Colonic mucosa (tissue), 4 donors: Measurements from ENCODE around the gene HIVEP3. TPM values are rescaled to one million over a fixed set of nuclear protein-coding genes. Genes with fewer than 3 reads are reported as not detected.

Experiments used
- DNase-seq: peaks from one replicate; pipeline ENCODE4 v3.0.0-alpha.2; 2020
- H3K27ac ChIP-seq: fragments of 200-600 bp; one replicate; pipeline ENCODE4 v1.8.0; 2021
- H3K27me3 ChIP-seq: fragments of 200-600 bp; one replicate; pipeline ENCODE4 v1.8.0; 2021
- H3K36me3 ChIP-seq: fragments of 200-600 bp; one replicate; pipeline ENCODE4 v1.8.0; 2021
- H3K4me1 ChIP-seq: fragments of 200-600 bp; one replicate; pipeline ENCODE4 v1.8.0; 2021; ENCODE audit warnings: mild to moderate bottlenecking
- H3K4me3 ChIP-seq: fragments of 200-600 bp; one replicate; pipeline ENCODE4 v1.8.0; 2021
- H3K9ac ChIP-seq, 2 donors: one replicate each; pipeline ENCODE4 v1.7.0; 2013; ENCODE audit warnings: control low read depth in 2 of 2, low read depth in 2 of 2, low read length in 2 of 2
- H3K9me3 ChIP-seq: fragments of 200-600 bp; one replicate; pipeline ENCODE4 v1.8.0; 2021
- CTCF ChIP-seq: fragments of 200-600 bp; IDR thresholded peaks from one replicate; pipeline ENCODE4 v1.8.0; 2022; ENCODE audit warnings: antibody characterized with exemption, mild to moderate bottlenecking
- intact Hi-C: fragments of 100-400 bp; cut with DNase I; formaldehyde crosslinking; loops from one replicate; pipeline ENCODE4 v1.14.1; 2022
- total RNA-seq, 2 donors: library from RNA; stranded (reverse); fragmentation: NEBNext Ultra II Directional in 1 of 2; extraction: Animal tissue kit (Norgen Biotek cat#: 25700) in 1 of 2; gene quantifications; one replicate each; pipeline ENCODE4 v1.2.1, GENCODE V29; 2021
- donor health status: healthy.
- donor health status: DM: no; HTN: no; CAD: no.
- donor health status: DM: no; HTN: no; CAD: no.

The HIVEP3 gene
- total RNA-seq, 2 donors from 2014 or later, result 1.9 to 3.3 TPM

- Histone ChIP-seq H3K27me3 (no peaks in the 10 kb centered on the region), H3K27ac (no peak overlapping the region), H3K36me3 (no peaks in the 10 kb centered on the region), H3K9me3 (no peaks in the 10 kb centered on the region), H3K4me3 (no peak overlapping the region), H3K4me1 (no peaks in the 10 kb centered on the region), H3K9ac (no peak overlapping the region)
- intact Hi-C loops, result no loop called here
- TF ChIP-seq CTCF, result no peak
- DNase-seq, result no peak
Observed at GRCh38 chr1:41726292-41726691, 192.4 kb downstream of the HIVEP3 start.

DNA sequence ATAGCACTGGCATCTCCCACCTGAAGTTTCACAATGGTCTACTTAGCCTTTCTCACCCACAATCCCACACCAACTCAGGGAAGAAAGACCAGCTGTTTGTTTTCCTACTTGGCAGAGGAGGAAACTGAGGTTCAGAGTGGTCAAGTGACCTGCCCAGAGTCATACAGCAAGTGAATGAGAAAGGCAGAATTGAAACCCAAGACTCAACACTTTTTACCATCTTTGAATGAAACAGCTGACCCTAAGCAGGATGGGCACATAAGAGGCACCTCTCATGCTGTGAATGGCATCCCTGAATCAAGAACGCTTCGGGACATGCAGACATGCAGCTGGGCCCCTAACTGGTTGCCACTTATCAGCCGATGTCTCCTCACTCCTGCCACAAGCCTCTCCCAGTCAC is 193.8 kb downstream of the HIVEP3 start:
- Histone ChIP-seq H3K9me3 (no peaks in the 10 kb centered on the region), H3K4me1 (no peaks in the 10 kb centered on the region), H3K4me3 (no peak overlapping the region), H3K36me3 (no peaks in the 10 kb centered on the region), H3K27ac (no peak overlapping the region), H3K9ac (no peak overlapping the region), H3K27me3 (no peaks in the 10 kb centered on the region)
- DNase-seq, result no peak
- TF ChIP-seq CTCF, result no peak
- intact Hi-C loops, result no loop called here

GRCh38 chr1:41724248-41724647 is 194.5 kb downstream of the HIVEP3 start:
- intact Hi-C loops, result no loop called here
- H3K36me3 ChIP-seq, result no peaks in the 10 kb centered on the region
- no peak for DNase-seq
- H3K4me1 ChIP-seq, result no peaks in the 10 kb centered on the region
- H3K9ac ChIP-seq, result no peak overlapping the region
- no peaks in the 10 kb centered on the region for H3K9me3 ChIP-seq
- no peak for TF ChIP-seq CTCF
- no peak overlapping the region for H3K4me3 ChIP-seq
- no peak overlapping the region for H3K27ac ChIP-seq
- H3K27me3 ChIP-seq, result no peaks in the 10 kb centered on the region

GRCh38 chr1:41723786-41724185 is 194.9 kb downstream of the HIVEP3 start:
- DNase-seq, result no peak
- Histone ChIP-seq H3K9ac (no peak overlapping the region), H3K4me3 (no peak overlapping the region), H3K27me3 (no peaks in the 10 kb centered on the region), H3K4me1 (no peaks in the 10 kb centered on the region), H3K27ac (no peak overlapping the region), H3K36me3 (no peaks in the 10 kb centered on the region), H3K9me3 (no peaks in the 10 kb centered on the region)
- intact Hi-C loops, result no loop called here
- no peak for TF ChIP-seq CTCF

DNA sequence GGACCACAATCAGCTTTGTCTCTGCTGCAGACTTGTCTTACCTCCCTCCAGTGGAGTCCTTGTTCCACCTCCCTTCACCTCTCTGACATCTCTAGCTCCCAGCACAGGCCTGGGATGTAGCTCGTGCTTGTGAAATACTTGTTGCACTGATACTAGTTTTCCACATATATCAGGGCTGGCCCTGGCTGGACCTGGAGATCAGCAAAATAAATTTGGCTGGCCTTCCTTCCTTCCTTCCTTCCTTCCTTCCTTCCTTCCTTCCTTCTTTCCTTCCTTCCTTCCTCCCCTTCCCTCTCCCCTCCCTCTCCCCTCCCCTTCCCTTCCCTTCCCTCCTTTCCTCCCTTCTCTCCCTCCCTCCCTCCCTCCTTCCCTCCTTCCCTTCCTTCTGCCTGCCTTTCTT is 196.5 kb downstream of the HIVEP3 start:
- no peak for TF ChIP-seq CTCF
- H3K27me3 ChIP-seq, result no peaks in the 10 kb centered on the region
- no peaks in the 10 kb centered on the region for H3K4me1 ChIP-seq
- no peaks in the 10 kb centered on the region for H3K9me3 ChIP-seq
- DNase-seq, result no peak
- H3K4me3 ChIP-seq, result no peak overlapping the region
- intact Hi-C loops, result no loop called here
- no peak overlapping the region for H3K9ac ChIP-seq
- no peaks in the 10 kb centered on the region for H3K36me3 ChIP-seq
- H3K27ac ChIP-seq, result no peak overlapping the region
